Fibroblast of mammary gland (primary cell): Measurements from ENCODE around the gene CDYL2.

Experiments
- DNase-seq: peaks from one replicate; pipeline ENCODE4 v3.0.0-alpha.2; 2010; ENCODE audit warnings: low read depth
- H3K4me3 ChIP-seq: 2 replicates; pipeline ENCODE4 v1.5.1; 2011; ENCODE audit warnings: low read depth, mild to moderate bottlenecking, low read length, moderate library complexity; ENCODE audit not compliant: control insufficient read depth
- TF ChIP-seq, protein P1 (sequence below): conservative IDR thresholded peaks from 2 replicates; pipeline ENCODE4 v1.5.1; 2011; ENCODE audit warnings: low read depth, low read length, inconsistent platforms; ENCODE audit not compliant: control insufficient read depth, insufficient read depth

Gene CDYL2

GRCh38 chr16:80812593-80812992 lies 8.2 kb upstream of the CDYL2 start:
- no peak overlapping the region for H3K4me3 ChIP-seq
- DNase-seq, result no peak
- TF ChIP-seq, protein P1, sequence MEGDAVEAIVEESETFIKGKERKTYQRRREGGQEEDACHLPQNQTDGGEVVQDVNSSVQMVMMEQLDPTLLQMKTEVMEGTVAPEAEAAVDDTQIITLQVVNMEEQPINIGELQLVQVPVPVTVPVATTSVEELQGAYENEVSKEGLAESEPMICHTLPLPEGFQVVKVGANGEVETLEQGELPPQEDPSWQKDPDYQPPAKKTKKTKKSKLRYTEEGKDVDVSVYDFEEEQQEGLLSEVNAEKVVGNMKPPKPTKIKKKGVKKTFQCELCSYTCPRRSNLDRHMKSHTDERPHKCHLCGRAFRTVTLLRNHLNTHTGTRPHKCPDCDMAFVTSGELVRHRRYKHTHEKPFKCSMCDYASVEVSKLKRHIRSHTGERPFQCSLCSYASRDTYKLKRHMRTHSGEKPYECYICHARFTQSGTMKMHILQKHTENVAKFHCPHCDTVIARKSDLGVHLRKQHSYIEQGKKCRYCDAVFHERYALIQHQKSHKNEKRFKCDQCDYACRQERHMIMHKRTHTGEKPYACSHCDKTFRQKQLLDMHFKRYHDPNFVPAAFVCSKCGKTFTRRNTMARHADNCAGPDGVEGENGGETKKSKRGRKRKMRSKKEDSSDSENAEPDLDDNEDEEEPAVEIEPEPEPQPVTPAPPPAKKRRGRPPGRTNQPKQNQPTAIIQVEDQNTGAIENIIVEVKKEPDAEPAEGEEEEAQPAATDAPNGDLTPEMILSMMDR, result no peak

GRCh38 chr16:80809366-80809765 lies 5.0 kb upstream of the CDYL2 start:
- no peak overlapping the region for H3K4me3 ChIP-seq
- DNase-seq, result no peak
- TF ChIP-seq, protein P1, result no peak

GRCh38 chr16:80807906-80808305 lies 3.5 kb upstream of the CDYL2 start:
- no peak overlapping the region for H3K4me3 ChIP-seq
- TF ChIP-seq, protein P1, result no peak
- peak; percentile 8 for DNase-seq

GRCh38 chr16:80806927-80807340 lies 2.5 kb upstream of the CDYL2 start:
- peak; percentile 76 for DNase-seq
- H3K4me3 ChIP-seq, result no peak overlapping the region
- TF ChIP-seq, protein P1, result no peak

DNA sequence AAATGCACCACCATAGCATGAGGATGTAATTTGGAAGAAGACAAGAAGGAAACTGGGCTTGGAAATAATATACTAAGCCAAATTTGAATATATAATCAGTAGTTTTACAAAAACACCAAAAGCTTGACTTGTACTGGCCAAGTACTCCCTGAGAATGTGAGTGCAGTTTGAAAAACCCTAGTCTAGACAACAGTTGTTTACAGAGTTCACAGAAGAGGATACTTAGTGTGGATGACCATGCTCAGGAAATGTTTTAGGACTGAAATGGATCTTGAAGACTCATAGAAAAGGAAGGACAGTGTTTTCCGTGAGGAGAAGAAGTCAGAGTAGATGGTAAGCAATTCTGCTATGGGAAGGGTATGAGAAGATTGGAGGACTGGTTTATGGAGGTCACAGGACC lies 1.9 kb upstream of the CDYL2 start:
- no peak for DNase-seq
- H3K4me3 ChIP-seq, result no peak overlapping the region
- TF ChIP-seq, protein P1, result no peak

- H3K4me3 ChIP-seq, result peak overlapping the region; percentile 58
- peak; percentile 31 for DNase-seq
- TF ChIP-seq, protein P1, result no peak
Observed at GRCh38 chr16:80804056-80804525, 307 bp downstream of the CDYL2 start.
